ENCODE results near the gene MYH3.

MYH3 gene

GRCh38 chr17:10613775-10614513, 43.2 kb downstream of the MYH3 start:
- no peak for DNase-seq

GRCh38 chr17:10612957-10613744, 44.0 kb downstream of the MYH3 start:
- DNase-seq, result no peak

GRCh38 chr17:10610884-10611283, 46.2 kb downstream of the MYH3 start:
- no peak for DNase-seq

- no peak for DNase-seq
These were observed 48.9 kb downstream of the MYH3 start for GRCh38 chr17:10608244-10608643.

GRCh38 chr17:10606110-10606509, 51.0 kb downstream of the MYH3 start:
- no peak for DNase-seq

- no peak for DNase-seq
These were observed 51.8 kb downstream of the MYH3 start for GRCh38 chr17:10605221-10605783.

- DNase-seq, result no peak
These were observed 52.6 kb downstream of the MYH3 start for GRCh38 chr17:10604521-10604920.

- no peak for DNase-seq
These were observed 53.2 kb downstream of the MYH3 start for GRCh38 chr17:10603931-10604330.

GRCh38 chr17:10600571-10600970, 56.5 kb downstream of the MYH3 start:
- DNase-seq, result no peak

GRCh38 chr17:10598621-10599020, 58.5 kb downstream of the MYH3 start:
- no peak for DNase-seq

- DNase-seq, result no peak
These were observed 67.5 kb downstream of the MYH3 start for GRCh38 chr17:10589553-10590145.

GRCh38 chr17:10585529-10585928, 71.6 kb downstream of the MYH3 start:
- DNase-seq, result no peak

GRCh38 chr17:10583834-10584233, 73.3 kb downstream of the MYH3 start:
- DNase-seq, result no peak

- no peak for DNase-seq
These were observed 77.8 kb downstream of the MYH3 start for GRCh38 chr17:10579270-10579669.

Data from activated effector memory CD4-positive, alpha-beta T cell treated with Interleukin-2 at 50 U/mL for 16 hours (primary cell).